ENCODE measurements around the gene SEC14L3. TPM values are rescaled to one million over a fixed set of nuclear protein-coding genes. Genes with fewer than 3 reads are reported as not detected.

The SEC14L3 gene
- total RNA-seq, 6 experiments from 2014 or later = not detected

DNA sequence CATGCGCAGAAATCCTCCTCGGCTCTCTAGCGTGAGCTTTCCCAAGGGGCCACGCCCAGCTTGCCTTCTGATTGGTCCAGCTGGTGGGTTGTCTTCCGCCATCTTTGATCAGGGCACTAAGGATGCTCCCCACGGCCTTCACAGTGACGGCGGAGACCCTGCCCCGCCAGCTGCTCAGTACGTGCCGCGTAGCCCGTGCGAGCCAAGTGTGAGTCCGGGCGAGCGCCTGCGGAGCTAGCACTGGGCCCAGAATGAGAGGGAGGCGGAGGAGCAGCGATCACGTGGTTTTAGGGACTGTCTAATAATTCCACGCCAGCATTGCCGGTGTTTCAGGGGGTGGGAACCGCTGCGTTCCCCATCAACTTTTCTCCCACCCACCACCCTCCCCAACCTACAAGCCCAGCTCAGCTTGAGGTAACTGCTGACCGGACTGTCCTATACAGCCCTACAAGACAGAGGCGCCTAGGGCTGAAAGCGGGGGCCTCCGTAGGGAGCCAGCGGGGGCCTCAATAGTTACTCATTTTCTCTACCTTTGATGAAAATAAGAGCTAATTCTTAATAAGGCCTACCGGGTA is 47.8 kb downstream of the SEC14L3 start:
- Mint-ChIP-seq H3K27me3 (ENCODE audit: insufficient read depth) (peaks cover 3% of the 10 kb centered on the region), H3K27ac (peak overlapping the region; percentile 94), H3K9me3 (no peaks in the 10 kb centered on the region), H3K36me3 (ENCODE audit: low read depth) (peaks cover 20% of the 10 kb centered on the region), H3K4me3 (peak overlapping the region; percentile 96), H3K4me1 (ENCODE audit: low read depth) (peaks cover 67% of the 10 kb centered on the region)
- peak; percentile 99 for DNase-seq
- TF ChIP-seq, protein P1, sequence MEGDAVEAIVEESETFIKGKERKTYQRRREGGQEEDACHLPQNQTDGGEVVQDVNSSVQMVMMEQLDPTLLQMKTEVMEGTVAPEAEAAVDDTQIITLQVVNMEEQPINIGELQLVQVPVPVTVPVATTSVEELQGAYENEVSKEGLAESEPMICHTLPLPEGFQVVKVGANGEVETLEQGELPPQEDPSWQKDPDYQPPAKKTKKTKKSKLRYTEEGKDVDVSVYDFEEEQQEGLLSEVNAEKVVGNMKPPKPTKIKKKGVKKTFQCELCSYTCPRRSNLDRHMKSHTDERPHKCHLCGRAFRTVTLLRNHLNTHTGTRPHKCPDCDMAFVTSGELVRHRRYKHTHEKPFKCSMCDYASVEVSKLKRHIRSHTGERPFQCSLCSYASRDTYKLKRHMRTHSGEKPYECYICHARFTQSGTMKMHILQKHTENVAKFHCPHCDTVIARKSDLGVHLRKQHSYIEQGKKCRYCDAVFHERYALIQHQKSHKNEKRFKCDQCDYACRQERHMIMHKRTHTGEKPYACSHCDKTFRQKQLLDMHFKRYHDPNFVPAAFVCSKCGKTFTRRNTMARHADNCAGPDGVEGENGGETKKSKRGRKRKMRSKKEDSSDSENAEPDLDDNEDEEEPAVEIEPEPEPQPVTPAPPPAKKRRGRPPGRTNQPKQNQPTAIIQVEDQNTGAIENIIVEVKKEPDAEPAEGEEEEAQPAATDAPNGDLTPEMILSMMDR (IDR thresholded peaks at IDR 0.05) = no peak

DNA sequence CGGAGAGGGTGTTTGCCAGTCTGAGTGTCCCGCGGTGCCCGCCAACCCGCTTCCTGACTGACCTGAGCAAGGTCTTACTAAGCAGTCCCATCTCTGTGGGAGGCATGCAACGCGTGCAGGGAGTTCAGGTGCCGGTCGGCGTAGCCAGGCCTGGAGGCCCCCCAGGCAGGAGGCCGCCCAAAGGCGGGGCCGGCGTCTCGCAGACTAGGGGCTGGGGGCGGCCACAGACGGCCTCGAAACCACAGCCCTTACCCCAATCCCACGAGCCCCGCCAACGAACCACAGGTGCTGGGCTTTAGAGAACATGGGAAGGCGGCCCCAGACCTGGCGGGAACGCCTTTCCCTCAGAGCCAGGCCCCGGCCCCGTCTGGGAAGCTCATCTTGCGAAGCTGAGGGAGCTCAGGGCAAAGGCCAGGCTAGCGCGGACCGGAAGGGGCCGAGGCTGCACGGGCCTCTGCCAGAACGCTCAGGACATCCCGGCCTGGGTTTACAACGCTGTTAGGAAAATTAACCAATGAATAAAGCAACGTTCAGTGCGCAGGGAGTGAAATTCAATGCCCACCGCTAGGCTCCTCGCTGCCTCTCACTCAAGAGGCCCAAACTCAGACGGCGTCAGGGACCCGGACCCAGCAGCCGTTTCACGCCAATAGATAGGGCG is 48.4 kb downstream of the SEC14L3 start:
- Mint-ChIP-seq H3K27ac (peak overlapping the region; percentile 94), H3K36me3 (ENCODE audit: low read depth) (peaks cover 20% of the 10 kb centered on the region), H3K4me1 (ENCODE audit: low read depth) (peaks cover 67% of the 10 kb centered on the region), H3K27me3 (ENCODE audit: insufficient read depth) (peaks cover 3% of the 10 kb centered on the region), H3K9me3 (no peaks in the 10 kb centered on the region), H3K4me3 (peak overlapping the region; percentile 96)
- no peak for DNase-seq
- TF ChIP-seq, protein P1 (IDR thresholded peaks at IDR 0.05) = peak; percentile 26; the same call in 1 of the 2 replicates

DNA sequence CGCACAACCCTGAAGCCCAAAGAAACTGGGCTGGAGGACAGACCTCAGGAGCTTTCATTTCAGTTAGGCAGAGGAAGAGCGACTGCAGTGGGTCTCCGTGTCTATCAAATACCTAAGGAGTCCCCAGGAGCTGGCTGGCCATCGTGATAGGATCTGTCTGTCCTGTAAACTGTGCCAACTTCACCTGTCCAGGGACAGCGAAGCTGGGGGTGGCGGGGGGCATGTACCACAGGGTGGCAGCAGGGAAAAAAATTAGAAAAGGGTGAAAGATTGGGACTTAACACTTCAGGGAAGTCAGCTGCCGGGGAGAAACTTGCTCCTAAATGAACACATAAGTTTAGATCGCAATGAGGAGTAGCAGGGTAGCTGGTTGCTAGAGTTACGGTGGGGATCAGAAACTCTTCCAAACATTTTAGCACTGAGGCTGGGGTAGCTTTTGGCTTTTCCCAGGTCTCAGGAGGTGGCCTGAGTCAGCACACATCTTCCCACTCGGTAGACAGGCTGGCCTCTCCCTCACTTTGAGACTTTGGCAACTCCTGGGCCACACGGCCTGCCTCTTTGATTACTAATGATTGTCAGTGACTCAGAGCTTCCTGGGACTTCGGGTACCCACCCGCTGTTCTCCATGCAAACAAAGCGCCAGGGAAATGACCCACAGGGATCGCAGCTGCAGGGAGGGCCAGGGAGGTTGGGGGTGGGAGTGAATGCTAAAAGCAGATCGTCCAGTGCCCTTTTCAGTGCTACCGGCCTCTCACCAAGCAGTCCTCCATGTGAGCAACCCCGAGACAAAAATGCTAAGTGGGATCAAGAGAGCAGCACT is 49.1 kb downstream of the SEC14L3 start:
- Mint-ChIP-seq H3K4me3 (peak overlapping the region; percentile 96), H3K27ac (peak overlapping the region; percentile 94), H3K36me3 (ENCODE audit: low read depth) (peaks cover 16% of the 10 kb centered on the region), H3K27me3 (ENCODE audit: insufficient read depth) (peaks cover 3% of the 10 kb centered on the region), H3K9me3 (no peaks in the 10 kb centered on the region), H3K4me1 (ENCODE audit: low read depth) (peaks cover 67% of the 10 kb centered on the region)
- TF ChIP-seq, protein P1 (IDR thresholded peaks at IDR 0.05) = peak; percentile 21; the same call in 1 of the 2 replicates
- DNase-seq = peak; percentile 94

DNA sequence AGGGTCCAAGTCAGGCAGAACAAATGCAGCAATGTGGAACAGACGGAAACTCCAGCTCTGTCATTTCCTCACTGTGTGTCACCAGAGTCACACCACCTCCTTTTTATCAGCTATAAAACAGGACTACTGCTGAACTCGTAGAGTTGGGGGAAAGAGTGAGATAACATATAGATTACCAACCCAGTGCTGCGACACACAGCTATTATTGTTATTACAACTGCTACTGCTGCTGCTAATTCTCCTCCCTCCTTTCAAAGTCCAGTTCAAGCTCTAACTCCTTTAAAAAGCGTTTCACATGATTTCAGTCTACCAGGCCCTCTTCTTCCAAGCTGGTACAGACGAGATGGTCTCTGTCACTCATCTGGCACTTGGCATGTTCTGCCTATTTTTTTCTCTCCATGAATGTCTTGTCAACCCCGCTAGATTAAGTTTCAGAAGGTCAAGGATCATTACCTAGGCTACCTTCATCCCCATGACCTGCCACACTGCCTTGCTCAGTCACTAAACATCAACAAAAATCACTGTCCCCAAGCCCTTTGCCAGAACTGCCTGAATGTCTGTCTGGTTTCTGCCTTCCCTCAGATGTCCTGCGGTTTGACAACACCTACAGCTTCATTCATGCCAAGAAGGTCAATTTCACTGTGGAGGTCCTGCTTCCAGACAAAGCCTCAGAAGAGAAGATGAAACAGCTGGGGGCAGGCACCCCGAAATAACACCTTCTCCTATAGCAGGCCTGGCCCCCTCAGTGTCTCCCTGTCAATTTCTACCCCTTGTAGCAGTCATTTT is 49.9 kb downstream of the SEC14L3 start:
- H3K27ac Mint-ChIP-seq = peak overlapping the region; percentile 94
- H3K27me3 Mint-ChIP-seq (ENCODE audit: insufficient read depth) = peaks cover 3% of the 10 kb centered on the region
- peak overlapping the region; percentile 96 for H3K4me3 Mint-ChIP-seq
- DNase-seq = no peak
- TF ChIP-seq, protein P1 (IDR thresholded peaks at IDR 0.05) = no peak
- H3K36me3 Mint-ChIP-seq (ENCODE audit: low read depth) = peaks cover 14% of the 10 kb centered on the region
- peaks cover 67% of the 10 kb centered on the region for H3K4me1 Mint-ChIP-seq (ENCODE audit: low read depth)
- no peaks in the 10 kb centered on the region for H3K9me3 Mint-ChIP-seq
